ENCODE measurements around the gene RBMS2.
A peak's percentile ranks its signal among the peaks of the same experiment; 100 is the strongest.

The RBMS2 gene

DNA sequence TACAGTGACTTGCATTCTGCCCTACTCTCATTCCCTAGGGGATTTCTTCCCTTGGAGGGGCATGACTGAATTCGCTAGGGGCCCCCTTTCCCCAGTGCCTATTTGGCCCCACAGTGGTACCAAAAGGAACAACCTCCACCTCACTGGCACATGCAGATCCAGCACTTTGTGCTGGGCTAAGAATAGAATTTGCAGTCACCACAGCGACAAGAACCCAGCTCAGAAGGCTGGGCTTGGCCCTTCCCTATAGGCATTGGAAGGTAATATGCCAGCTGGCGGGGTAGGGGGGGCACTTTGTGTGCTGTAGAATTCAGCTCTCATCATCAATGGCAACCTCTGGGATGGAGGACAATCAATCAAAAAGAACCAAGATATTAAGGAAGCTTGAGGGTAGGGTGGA lies 94.6 kb downstream of the RBMS2 start:
- Histone ChIP-seq H3K4me1 (ENCODE audit: control insufficient read depth, low read depth, low read length) (no peaks in the 10 kb centered on the region), H4K5ac (ENCODE audit: low read length) (no peak overlapping the region), H3K79me2 (ENCODE audit: control insufficient read depth, insufficient read depth, low read length) (peaks cover 12% of the 10 kb centered on the region), H3K56ac (ENCODE audit: low read length) (no peak overlapping the region), H3K4me2 (ENCODE audit: low read length) (no peak overlapping the region), H3K36me3 (ENCODE audit: control insufficient read depth, insufficient read depth, low read length) (peaks cover 33% of the 10 kb centered on the region), H3K9ac (ENCODE audit: low read length) (no peak overlapping the region), H2BK120ac (ENCODE audit: low read depth, low read length) (no peak overlapping the region), H3K18ac (ENCODE audit: low read length) (no peak overlapping the region), H2BK5ac (ENCODE audit: low read length) (no peak overlapping the region), H2AK5ac (ENCODE audit: low read length) (no peak overlapping the region), H3K23ac (ENCODE audit: low read length) (no peak overlapping the region), H3K4me3 (ENCODE audit: low read length) (no peak overlapping the region), H3K79me1 (ENCODE audit: low read length) (peaks cover 12% of the 10 kb centered on the region), H3K27ac (ENCODE audit: low read depth, low read length) (no peak overlapping the region), H3K27me3 (ENCODE audit: insufficient read depth, low read length, poor library complexity) (no peaks in the 10 kb centered on the region), H4K8ac (ENCODE audit: low read depth, low read length) (no peak overlapping the region), H3K4ac (ENCODE audit: low read depth, low read length) (no peak overlapping the region), H2BK15ac (replicated peaks; ENCODE audit: low read depth) (no peak overlapping the region)
- WGBS (ENCODE audit: extremely low coverage, insufficient coverage, low lambda C conversion rate), result no CpG with 5 or more reads among the region's 3 CpGs
- DNase-seq, result no peak

DNA sequence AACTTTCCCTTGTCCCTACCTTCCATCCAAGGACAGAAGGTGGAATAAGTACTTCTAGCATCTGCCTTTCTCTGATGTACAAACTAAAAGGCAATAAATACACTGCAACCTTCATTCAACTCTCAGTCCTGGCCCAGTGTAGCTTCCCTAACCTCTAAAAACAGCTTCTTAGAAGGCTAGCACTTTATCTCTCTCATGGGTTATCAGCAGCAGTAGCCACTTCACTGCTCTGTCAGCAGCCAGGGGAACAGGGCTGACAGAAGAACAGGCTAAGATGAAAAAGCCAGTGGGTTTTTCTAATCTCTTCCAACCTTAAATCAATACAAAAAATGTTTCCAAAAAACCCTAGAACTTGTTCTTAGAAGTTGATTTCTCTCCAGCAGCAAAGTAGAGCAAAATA lies 95.3 kb downstream of the RBMS2 start:
- no peak overlapping the region for H2BK120ac ChIP-seq (ENCODE audit: low read depth, low read length)
- no peak overlapping the region for H3K9ac ChIP-seq (ENCODE audit: low read length)
- H3K56ac ChIP-seq (ENCODE audit: low read length), result no peak overlapping the region
- DNase-seq, result no peak
- H4K8ac ChIP-seq (ENCODE audit: low read depth, low read length), result no peak overlapping the region
- no peak overlapping the region for H3K23ac ChIP-seq (ENCODE audit: low read length)
- no peak overlapping the region for H4K5ac ChIP-seq (ENCODE audit: low read length)
- no peak overlapping the region for H2BK15ac ChIP-seq (replicated peaks; ENCODE audit: low read depth)
- H2AK5ac ChIP-seq (ENCODE audit: low read length), result no peak overlapping the region
- H3K4me1 ChIP-seq (ENCODE audit: control insufficient read depth, low read depth, low read length), result no peaks in the 10 kb centered on the region
- H3K79me2 ChIP-seq (ENCODE audit: control insufficient read depth, insufficient read depth, low read length), result peaks cover 16% of the 10 kb centered on the region
- no peak overlapping the region for H3K4me2 ChIP-seq (ENCODE audit: low read length)
- H3K79me1 ChIP-seq (ENCODE audit: low read length), result peaks cover 13% of the 10 kb centered on the region
- no peaks in the 10 kb centered on the region for H3K27me3 ChIP-seq (ENCODE audit: insufficient read depth, low read length, poor library complexity)
- no peak overlapping the region for H3K4me3 ChIP-seq (ENCODE audit: low read length)
- H3K36me3 ChIP-seq (ENCODE audit: control insufficient read depth, insufficient read depth, low read length), result peaks cover 26% of the 10 kb centered on the region
- no peak overlapping the region for H3K4ac ChIP-seq (ENCODE audit: low read depth, low read length)
- H2BK5ac ChIP-seq (ENCODE audit: low read length), result no peak overlapping the region
- no peak overlapping the region for H3K18ac ChIP-seq (ENCODE audit: low read length)
- H3K27ac ChIP-seq (ENCODE audit: low read depth, low read length), result no peak overlapping the region

- no peak overlapping the region for H4K5ac ChIP-seq (ENCODE audit: low read length)
- no peaks in the 10 kb centered on the region for H3K27me3 ChIP-seq (ENCODE audit: insufficient read depth, low read length, poor library complexity)
Observed at GRCh38 chr12:56622535-56622934, 100.9 kb downstream of the RBMS2 start.

DNA sequence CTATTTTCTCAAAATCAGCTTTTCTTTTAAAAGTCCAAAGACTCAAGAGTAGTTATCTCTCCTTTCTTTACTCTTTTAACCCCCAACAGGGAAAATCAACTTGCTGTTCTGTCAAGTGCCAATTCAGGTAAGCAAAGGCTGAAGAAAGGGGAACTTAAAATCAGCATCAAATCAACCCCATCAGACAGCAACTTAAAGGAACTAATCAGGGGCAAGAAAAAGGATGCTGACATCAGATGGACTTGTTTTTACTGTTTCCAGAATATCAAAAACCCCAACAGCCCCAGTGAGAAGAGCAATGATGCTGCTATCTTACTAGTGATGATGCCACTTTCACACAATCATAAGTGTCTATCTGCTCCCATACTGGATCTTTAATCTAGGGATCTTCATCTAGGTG lies 105.1 kb downstream of the RBMS2 start:
- no peak overlapping the region for H2BK120ac ChIP-seq (ENCODE audit: low read depth, low read length)
- H3K36me3 ChIP-seq (ENCODE audit: control insufficient read depth, insufficient read depth, low read length), result no peaks in the 10 kb centered on the region
- H3K27me3 ChIP-seq (ENCODE audit: insufficient read depth, low read length, poor library complexity), result no peaks in the 10 kb centered on the region
- H3K4ac ChIP-seq (ENCODE audit: low read depth, low read length), result no peak overlapping the region
- no peak overlapping the region for H2BK15ac ChIP-seq (replicated peaks; ENCODE audit: low read depth)
- no peak overlapping the region for H4K5ac ChIP-seq (ENCODE audit: low read length)
- H3K23ac ChIP-seq (ENCODE audit: low read length), result no peak overlapping the region
- no peak overlapping the region for H3K18ac ChIP-seq (ENCODE audit: low read length)
- H3K79me1 ChIP-seq (ENCODE audit: low read length), result peaks cover 15% of the 10 kb centered on the region
- H3K9ac ChIP-seq (ENCODE audit: low read length), result no peak overlapping the region
- no peak overlapping the region for H3K56ac ChIP-seq (ENCODE audit: low read length)
- peaks cover 5% of the 10 kb centered on the region for H3K4me1 ChIP-seq (ENCODE audit: control insufficient read depth, low read depth, low read length)
- peaks cover 54% of the 10 kb centered on the region for H3K79me2 ChIP-seq (ENCODE audit: control insufficient read depth, insufficient read depth, low read length)
- H2BK5ac ChIP-seq (ENCODE audit: low read length), result no peak overlapping the region
- H3K4me3 ChIP-seq (ENCODE audit: low read length), result no peak overlapping the region
- H3K27ac ChIP-seq (ENCODE audit: low read depth, low read length), result no peak overlapping the region
- H2AK5ac ChIP-seq (ENCODE audit: low read length), result no peak overlapping the region
- H3K4me2 ChIP-seq (ENCODE audit: low read length), result no peak overlapping the region
- H4K8ac ChIP-seq (ENCODE audit: low read depth, low read length), result no peak overlapping the region
- no peak for DNase-seq

More at GRCh38 chr12:56622535-56622934, 100.9 kb downstream of the RBMS2 start:
- H3K23ac ChIP-seq (ENCODE audit: low read length), result no peak overlapping the region
- H3K4me2 ChIP-seq (ENCODE audit: low read length), result no peak overlapping the region
- H3K9ac ChIP-seq (ENCODE audit: low read length), result no peak overlapping the region
- H3K56ac ChIP-seq (ENCODE audit: low read length), result no peak overlapping the region
- H3K79me2 ChIP-seq (ENCODE audit: control insufficient read depth, insufficient read depth, low read length), result peaks cover 48% of the 10 kb centered on the region
- H2AK5ac ChIP-seq (ENCODE audit: low read length), result no peak overlapping the region
- no peak overlapping the region for H3K4me3 ChIP-seq (ENCODE audit: low read length)
- H3K4me1 ChIP-seq (ENCODE audit: control insufficient read depth, low read depth, low read length), result no peaks in the 10 kb centered on the region
- H2BK5ac ChIP-seq (ENCODE audit: low read length), result no peak overlapping the region
- H3K79me1 ChIP-seq (ENCODE audit: low read length), result peaks cover 19% of the 10 kb centered on the region
- no peak overlapping the region for H2BK15ac ChIP-seq (replicated peaks; ENCODE audit: low read depth)
- no peak overlapping the region for H3K18ac ChIP-seq (ENCODE audit: low read length)
- no peak overlapping the region for H3K4ac ChIP-seq (ENCODE audit: low read depth, low read length)
- H3K36me3 ChIP-seq (ENCODE audit: control insufficient read depth, insufficient read depth, low read length), result peaks cover 2% of the 10 kb centered on the region
- H4K8ac ChIP-seq (ENCODE audit: low read depth, low read length), result no peak overlapping the region
- H3K27ac ChIP-seq (ENCODE audit: low read depth, low read length), result no peak overlapping the region
- no CpG with 5 or more reads among the region's 1 CpG for WGBS (ENCODE audit: extremely low coverage, insufficient coverage, low lambda C conversion rate)
- no peak overlapping the region for H2BK120ac ChIP-seq (ENCODE audit: low read depth, low read length)
- DNase-seq, result no peak

GRCh38 chr12:56628671-56629458 lies 107.2 kb downstream of the RBMS2 start:
- Histone ChIP-seq H3K23ac (ENCODE audit: low read length) (no peak overlapping the region), H3K4me3 (ENCODE audit: low read length) (peak overlapping the region; percentile 73), H3K27me3 (ENCODE audit: insufficient read depth, low read length, poor library complexity) (no peaks in the 10 kb centered on the region), H3K27ac (ENCODE audit: low read depth, low read length) (peak overlapping the region; percentile 68), H3K18ac (ENCODE audit: low read length) (peak overlapping the region; percentile 99), H3K79me1 (ENCODE audit: low read length) (peaks cover 13% of the 10 kb centered on the region), H2BK5ac (ENCODE audit: low read length) (peak overlapping the region; percentile 9), H4K8ac (ENCODE audit: low read depth, low read length) (no peak overlapping the region), H3K56ac (ENCODE audit: low read length) (peak overlapping the region; percentile 87), H3K36me3 (ENCODE audit: control insufficient read depth, insufficient read depth, low read length) (no peaks in the 10 kb centered on the region), H2AK5ac (ENCODE audit: low read length) (no peak overlapping the region), H2BK120ac (ENCODE audit: low read depth, low read length) (peak overlapping the region; percentile 31), H4K5ac (ENCODE audit: low read length) (no peak overlapping the region), H3K79me2 (ENCODE audit: control insufficient read depth, insufficient read depth, low read length) (peaks cover 44% of the 10 kb centered on the region), H3K4me2 (ENCODE audit: low read length) (peak overlapping the region; percentile 92), H3K4ac (ENCODE audit: low read depth, low read length) (no peak overlapping the region), H3K9ac (ENCODE audit: low read length) (peak overlapping the region; percentile 76), H2BK15ac (replicated peaks; ENCODE audit: low read depth) (no peak overlapping the region), H3K4me1 (ENCODE audit: control insufficient read depth, low read depth, low read length) (peaks cover 18% of the 10 kb centered on the region)
- no CpG with 5 or more reads among the region's 18 CpGs for WGBS (ENCODE audit: extremely low coverage, insufficient coverage, low lambda C conversion rate)
- peak; percentile 56 for DNase-seq

All from mesendoderm (in vitro differentiated cells).